ENCODE results near the gene NPAS3. TPM values are rescaled to one million over a fixed set of nuclear protein-coding genes. Genes with fewer than 3 reads are reported as not detected.

NPAS3 gene
- total and polyA plus RNA-seq, 4 donors: 0.07 to 0.09 (median 0.08) TPM; not detected in 1

DNA sequence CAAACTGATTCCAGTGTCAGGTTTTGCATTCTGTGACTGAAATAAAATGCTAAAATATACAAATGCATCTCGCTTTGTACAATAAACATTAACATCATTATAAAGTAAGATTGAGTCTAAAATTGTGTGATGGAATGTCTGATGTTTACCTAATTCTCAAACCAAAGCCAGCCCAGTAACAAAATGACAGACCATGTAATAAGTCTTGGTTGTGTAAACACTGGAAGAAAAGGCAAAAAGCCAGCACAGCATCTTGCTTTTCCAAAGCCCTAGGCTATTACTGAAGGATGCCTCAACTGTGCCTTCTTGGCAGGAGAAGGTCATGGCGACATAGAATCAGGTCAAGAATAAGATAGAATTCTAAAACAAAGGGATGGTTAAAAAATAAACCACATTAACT lies 842.6 kb downstream of the NPAS3 start:
- Histone ChIP-seq H3K4me3 (ENCODE audit: low read depth in 1 of 3, low read length in 3 of 3) (no peak overlapping the region), H3K9ac (ENCODE audit: low read depth in 1 of 2, low read length in 2 of 2) (no peak overlapping the region), H3K4me1 (ENCODE audit: control insufficient read depth in 4 of 4, insufficient read depth in 4 of 4, low read length in 3 of 4) (no peaks in the 10 kb centered on the region), H3K36me3 (ENCODE audit: control insufficient read depth in 4 of 4, insufficient read depth in 3 of 4, low read depth in 1 of 4, low read length in 3 of 4) (no peaks in the 10 kb centered on the region), H3K27me3 (ENCODE audit: control insufficient read depth in 4 of 4, insufficient read depth in 4 of 4, low read length in 3 of 4) (peaks cover 0 to 6% (median 0%) of the 10 kb centered on the region in 4 donors), H3K9me3 (ENCODE audit: control insufficient read depth in 4 of 4, low read length in 3 of 4) (no peaks in the 10 kb centered on the region), H3K27ac (ENCODE audit: low read depth in 1 of 2, low read length in 2 of 2) (no peak overlapping the region)
- no peak for TF ChIP-seq NR2F2 (IDR thresholded peaks at IDR 0.05)
- no peak for TF ChIP-seq YY1 (IDR thresholded peaks at IDR 0.05)
- TF ChIP-seq, protein P1, sequence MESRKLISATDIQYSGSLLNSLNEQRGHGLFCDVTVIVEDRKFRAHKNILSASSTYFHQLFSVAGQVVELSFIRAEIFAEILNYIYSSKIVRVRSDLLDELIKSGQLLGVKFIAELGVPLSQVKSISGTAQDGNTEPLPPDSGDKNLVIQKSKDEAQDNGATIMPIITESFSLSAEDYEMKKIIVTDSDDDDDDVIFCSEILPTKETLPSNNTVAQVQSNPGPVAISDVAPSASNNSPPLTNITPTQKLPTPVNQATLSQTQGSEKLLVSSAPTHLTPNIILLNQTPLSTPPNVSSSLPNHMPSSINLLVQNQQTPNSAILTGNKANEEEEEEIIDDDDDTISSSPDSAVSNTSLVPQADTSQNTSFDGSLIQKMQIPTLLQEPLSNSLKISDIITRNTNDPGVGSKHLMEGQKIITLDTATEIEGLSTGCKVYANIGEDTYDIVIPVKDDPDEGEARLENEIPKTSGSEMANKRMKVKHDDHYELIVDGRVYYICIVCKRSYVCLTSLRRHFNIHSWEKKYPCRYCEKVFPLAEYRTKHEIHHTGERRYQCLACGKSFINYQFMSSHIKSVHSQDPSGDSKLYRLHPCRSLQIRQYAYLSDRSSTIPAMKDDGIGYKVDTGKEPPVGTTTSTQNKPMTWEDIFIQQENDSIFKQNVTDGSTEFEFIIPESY (IDR thresholded peaks at IDR 0.05): no peak
- TF ChIP-seq FOXA2 (IDR thresholded peaks at IDR 0.05): no peak
- TF ChIP-seq, protein P2, sequence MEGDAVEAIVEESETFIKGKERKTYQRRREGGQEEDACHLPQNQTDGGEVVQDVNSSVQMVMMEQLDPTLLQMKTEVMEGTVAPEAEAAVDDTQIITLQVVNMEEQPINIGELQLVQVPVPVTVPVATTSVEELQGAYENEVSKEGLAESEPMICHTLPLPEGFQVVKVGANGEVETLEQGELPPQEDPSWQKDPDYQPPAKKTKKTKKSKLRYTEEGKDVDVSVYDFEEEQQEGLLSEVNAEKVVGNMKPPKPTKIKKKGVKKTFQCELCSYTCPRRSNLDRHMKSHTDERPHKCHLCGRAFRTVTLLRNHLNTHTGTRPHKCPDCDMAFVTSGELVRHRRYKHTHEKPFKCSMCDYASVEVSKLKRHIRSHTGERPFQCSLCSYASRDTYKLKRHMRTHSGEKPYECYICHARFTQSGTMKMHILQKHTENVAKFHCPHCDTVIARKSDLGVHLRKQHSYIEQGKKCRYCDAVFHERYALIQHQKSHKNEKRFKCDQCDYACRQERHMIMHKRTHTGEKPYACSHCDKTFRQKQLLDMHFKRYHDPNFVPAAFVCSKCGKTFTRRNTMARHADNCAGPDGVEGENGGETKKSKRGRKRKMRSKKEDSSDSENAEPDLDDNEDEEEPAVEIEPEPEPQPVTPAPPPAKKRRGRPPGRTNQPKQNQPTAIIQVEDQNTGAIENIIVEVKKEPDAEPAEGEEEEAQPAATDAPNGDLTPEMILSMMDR (IDR thresholded peaks at IDR 0.05; ENCODE audit: low read depth, low read length, missing input control): no peak
- no peak for TF ChIP-seq TAF1 (conservative IDR thresholded peaks at IDR 0.05)
- DNase-seq (ENCODE audit: low spot score): no peak
- 60% methylated on average over 2 of the region's 2 CpGs for WGBS

DNA sequence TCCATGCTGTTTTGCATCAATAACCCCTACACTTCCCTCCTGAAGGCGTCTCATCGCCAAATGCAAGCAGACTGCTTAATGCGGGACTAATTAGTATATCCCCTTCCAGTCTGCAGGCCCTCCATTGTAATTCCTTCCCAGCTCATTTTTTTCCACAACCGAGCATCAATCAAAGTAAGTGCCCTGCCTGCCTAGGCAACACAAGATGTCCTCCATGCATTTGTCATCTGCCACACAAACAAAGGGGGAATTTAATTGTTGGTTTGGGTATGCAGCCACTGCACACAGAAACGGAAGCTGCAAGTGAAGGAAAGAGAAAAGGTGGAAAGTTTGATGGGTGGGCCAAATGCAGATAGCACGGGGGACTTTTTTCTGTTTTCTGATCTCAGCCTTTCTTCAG lies 844.2 kb downstream of the NPAS3 start:
- no peak for TF ChIP-seq FOXA1 (IDR thresholded peaks at IDR 0.05)
- no peak for TF ChIP-seq RAD21 (IDR thresholded peaks at IDR 0.05)
- TF ChIP-seq GABPA (IDR thresholded peaks at IDR 0.05 in 1 of 2, conservative IDR thresholded peaks at IDR 0.05 in 1 of 2): no peak
- TF ChIP-seq NR2F2 (IDR thresholded peaks at IDR 0.05): no peak
- TF ChIP-seq, protein P2 (IDR thresholded peaks at IDR 0.05; ENCODE audit: low read depth, low read length, missing input control): no peak
- TF ChIP-seq SP1 (IDR thresholded peaks at IDR 0.05): no peak
- no peak for TF ChIP-seq REST (IDR thresholded peaks at IDR 0.05)
- TF ChIP-seq MAX (IDR thresholded peaks at IDR 0.05): no peak
- TF ChIP-seq EGR1 (IDR thresholded peaks at IDR 0.05; ENCODE audit: low read depth in 2 of 2): no peak
- no peak for TF ChIP-seq HNF4A (conservative IDR thresholded peaks at IDR 0.05)
- no peak for TF ChIP-seq FOXA2 (IDR thresholded peaks at IDR 0.05)
- TF ChIP-seq RXRA (IDR thresholded peaks at IDR 0.05): no peak
- TF ChIP-seq, protein P1 (IDR thresholded peaks at IDR 0.05): no peak
- TF ChIP-seq HNF4G (IDR thresholded peaks at IDR 0.05): no peak
- no peak for TF ChIP-seq ATF3 (IDR thresholded peaks at IDR 0.05)
- peaks cover 0 to 8% (median 0%) of the 10 kb centered on the region in 4 donors for H3K27me3 ChIP-seq (ENCODE audit: control insufficient read depth in 4 of 4, insufficient read depth in 4 of 4, low read length in 3 of 4)
- H3K9ac ChIP-seq (ENCODE audit: low read depth in 1 of 2, low read length in 2 of 2): no peak overlapping the region
- no peak overlapping the region for H3K27ac ChIP-seq (ENCODE audit: low read depth in 1 of 2, low read length in 2 of 2)
- H3K36me3 ChIP-seq (ENCODE audit: control insufficient read depth in 4 of 4, insufficient read depth in 3 of 4, low read depth in 1 of 4, low read length in 3 of 4): no peaks in the 10 kb centered on the region
- no peaks in the 10 kb centered on the region for H3K9me3 ChIP-seq (ENCODE audit: control insufficient read depth in 4 of 4, low read length in 3 of 4)
- WGBS: 91% methylated on average over 6 of the region's 6 CpGs
- no peak for DNase-seq (ENCODE audit: low spot score)
- H3K4me3 ChIP-seq (ENCODE audit: low read depth in 1 of 3, low read length in 3 of 3): no peak overlapping the region
- no peaks in the 10 kb centered on the region for H3K4me1 ChIP-seq (ENCODE audit: control insufficient read depth in 4 of 4, insufficient read depth in 4 of 4, low read length in 3 of 4)

Data from liver (tissue), 9 donors.